HCT116 (cell line): ENCODE measurements around the gene SLC5A10. TPM values are rescaled to one million over a fixed set of nuclear protein-coding genes. Genes with fewer than 3 reads are reported as not detected.

Experiments
- ATAC-seq: fragments of 200-7000 bp; cut with Tn5 transposase; 2 replicates; pipeline ENCODE4 v1.9.1; 2020; ENCODE audit warnings: mild to moderate bottlenecking, moderate library complexity
- BruUV-seq: library from RNA; stranded (reverse); fragments of 400-500 nt; replicated peaks from 2 replicates; lab custom pipeline; 2021; lab: Mats Ljungman, UMichigan
- CTCF ChIA-PET: fragments of 300-600 bp; sonication (Branson Sonifier 250); formaldehyde crosslinking; loops from one replicate; lab custom pipeline; 2021; ENCODE audit warnings: antibody characterized with exemption; lab: Charles Lee
- POLR2A ChIA-PET: fragments of 300-600, 350-600 bp; sonication (Branson Sonifier 250); formaldehyde crosslinking; loops from one replicate; lab custom pipeline; 2021; ENCODE audit warnings: antibody characterized with exemption; lab: Charles Lee
- RAD21 ChIA-PET, 2 experiments: fragments of 300-600 bp; sonication (Branson Sonifier 250); formaldehyde crosslinking; loops; one replicate each; lab custom pipeline; 2023; ENCODE audit warnings: low total read pairs in 2 of 2; ENCODE audit not compliant: uncharacterized antibody in 2 of 2, unreplicated experiment in 2 of 2, low non-redundant PET in 1 of 2; lab: Charles Lee
- DNase-seq: peaks from one replicate; pipeline ENCODE4 v3.0.0-alpha.2; 2010; ENCODE audit warnings: low read depth, low spot score
- H2AFZ ChIP-seq: fragments of 200-600 bp; shearing (Covaris generic), sonication (generic); 2 replicates; pipeline ENCODE4 v1.6.1; 2017; ENCODE audit warnings: low read depth, mixed run types, mixed read lengths, antibody characterized with exemption, low read length; ENCODE audit not compliant: poor library complexity, severe bottlenecking
- H3K27ac ChIP-seq: 2 replicates; pipeline ENCODE4 v1.5.1; 2012; ENCODE audit warnings: low read depth, low read length
- H3K27me3 ChIP-seq: fragments of 200-600 bp; sonication (generic); 2 replicates; pipeline ENCODE4 v1.6.1; 2016; ENCODE audit warnings: mixed run types, low read length, mixed read lengths; ENCODE audit not compliant: insufficient read depth
- H3K36me3 ChIP-seq, 2 experiments: fragments of 200-500 bp in 1 of 2; fragments of 200-600 bp in 1 of 2; sonication (Bioruptor generic) in 1 of 2; sonication (generic) in 1 of 2; 2 replicates each; pipeline versions ENCODE4 v1.5.1 to v1.6.1; 2014 to 2016; ENCODE audit warnings: low read length in 2 of 2, inconsistent platforms in 1 of 2, mixed read lengths in 1 of 2, mixed run types in 1 of 2; ENCODE audit not compliant: insufficient read depth in 2 of 2, control insufficient read depth in 1 of 2
- H3K4me1 ChIP-seq, 2 experiments: fragments of 200-600 bp in 1 of 2; sonication (generic) in 1 of 2; 2 replicates each; pipeline versions ENCODE4 v1.5.1 to v1.6.1; 2012 to 2017; ENCODE audit warnings: low read length in 2 of 2, inconsistent platforms in 1 of 2, mild to moderate bottlenecking in 1 of 2, mixed read lengths in 1 of 2, mixed run types in 1 of 2, moderate library complexity in 1 of 2; ENCODE audit not compliant: insufficient read depth in 2 of 2, control insufficient read depth in 1 of 2
- H3K4me2 ChIP-seq: fragments of 200-600 bp; sonication (generic); 2 replicates; pipeline ENCODE4 v1.6.1; 2017; ENCODE audit warnings: mixed run types, low read length, mixed read lengths
- H3K4me3 ChIP-seq, 2 experiments: fragments of 200-600 bp in 1 of 2; sonication (generic) in 1 of 2; replicated peaks in 1 of 2; 2 replicates each; pipeline ENCODE4 v1.5.1; 2011 to 2016; ENCODE audit warnings: low read length in 2 of 2, control low read depth in 1 of 2, low read depth in 1 of 2, mild to moderate bottlenecking in 1 of 2, mixed read lengths in 1 of 2, mixed run types in 1 of 2
- H3K79me2 ChIP-seq: fragments of 200-600 bp; sonication (generic); 2 replicates; pipeline ENCODE4 v1.6.1; 2017; ENCODE audit warnings: mild to moderate bottlenecking, mixed run types, low read length, moderate library complexity, mixed read lengths; ENCODE audit not compliant: insufficient read depth
- H3K9ac ChIP-seq: fragments of 200-600 bp; sonication (generic); 2 replicates; pipeline ENCODE4 v1.6.1; 2016; ENCODE audit warnings: low read length, mixed read lengths
- H3K9me2 ChIP-seq: fragments of 200-600 bp; sonication (generic), shearing (Covaris generic); 2 replicates; pipeline ENCODE4 v1.6.1; 2017; ENCODE audit warnings: mixed run types, mild to moderate bottlenecking, moderate library complexity; ENCODE audit not compliant: insufficient read depth
- H3K9me3 ChIP-seq, 2 experiments: fragments of 200-500 bp in 1 of 2; fragments of 200-600 bp in 1 of 2; sonication (Bioruptor generic) in 1 of 2; sonication (generic) in 1 of 2; 2 replicates each; pipeline ENCODE4 v1.6.1; 2014 to 2017; ENCODE audit warnings: low read length in 2 of 2, mixed read lengths in 2 of 2, inconsistent platforms in 1 of 2, low read depth in 1 of 2, mild to moderate bottlenecking in 1 of 2, mixed run types in 1 of 2, moderate library complexity in 1 of 2; ENCODE audit not compliant: control insufficient read depth in 1 of 2, insufficient read depth in 1 of 2
- H4K20me1 ChIP-seq: fragments of 200-600 bp; sonication (generic), shearing (Covaris generic); 2 replicates; pipeline ENCODE4 v1.6.1; 2017; ENCODE audit warnings: mixed run types, mild to moderate bottlenecking, moderate library complexity; ENCODE audit not compliant: insufficient read depth
- CEBPB ChIP-seq: IDR thresholded peaks from 2 replicates; pipeline ENCODE4 v1.6.1; 2012; ENCODE audit warnings: low read depth
- EGR1 ChIP-seq: IDR thresholded peaks from 2 replicates; pipeline ENCODE4 v1.6.1; 2012; ENCODE audit warnings: low read depth
- ELF1 ChIP-seq: IDR thresholded peaks from 2 replicates; pipeline ENCODE4 v1.6.1; 2012; ENCODE audit warnings: low read depth, borderline replicate concordance
- EZH2 ChIP-seq: fragments of 200-600 bp; sonication (generic); IDR thresholded peaks from 2 replicates; pipeline ENCODE4 v1.6.1; 2017; ENCODE audit warnings: antibody characterized with exemption, mixed run types
- EZH2phosphoT487 ChIP-seq: fragments of 200-600 bp; IDR thresholded peaks from 2 replicates; pipeline ENCODE4 v1.6.1; 2018; ENCODE audit warnings: antibody characterized with exemption, borderline replicate concordance
- FOSL1 ChIP-seq: IDR thresholded peaks from 2 replicates; pipeline ENCODE4 v1.6.1; 2012; ENCODE audit warnings: low read depth
- POLR2A ChIP-seq: IDR thresholded peaks from 2 replicates; pipeline ENCODE4 v1.7.0; 2011; ENCODE audit warnings: borderline replicate concordance; ENCODE audit not compliant: insufficient read depth, insufficient read length; ENCODE audit errors: extremely low read depth
- RAD21 ChIP-seq: IDR thresholded peaks from 2 replicates; pipeline ENCODE4 v1.6.1; 2012; ENCODE audit warnings: low read depth, mild to moderate bottlenecking
- SIN3A ChIP-seq: IDR thresholded peaks from 2 replicates; pipeline ENCODE4 v1.6.1; 2012; ENCODE audit warnings: low read depth
- SP1 ChIP-seq: IDR thresholded peaks from 2 replicates; pipeline ENCODE4 v1.6.1; 2012; ENCODE audit warnings: low read depth
- SRF ChIP-seq: IDR thresholded peaks from 2 replicates; pipeline ENCODE4 v1.6.1; 2012; ENCODE audit warnings: low read depth
- TCF7L2 ChIP-seq: IDR thresholded peaks from 2 replicates; pipeline ENCODE4 v1.7.0; 2011; ENCODE audit warnings: borderline replicate concordance, inconsistent platforms; ENCODE audit not compliant: insufficient read depth, insufficient read length; ENCODE audit errors: extremely low read depth
- YY1 ChIP-seq: IDR thresholded peaks from 2 replicates; pipeline ENCODE4 v1.6.1; 2011; ENCODE audit warnings: low read length, low read depth, moderate library complexity, mild to moderate bottlenecking; ENCODE audit not compliant: insufficient replicate concordance; ENCODE audit errors: extremely low read depth
- ZFX ChIP-seq: fragments of 450-650 bp; IDR thresholded peaks from 2 replicates; pipeline ENCODE4 v1.6.1; 2017
- ZNF274 ChIP-seq: fragments of 200-500 bp; sonication (Bioruptor generic); IDR thresholded peaks from 2 replicates; pipeline ENCODE4 v1.6.1; 2014; ENCODE audit warnings: mild to moderate bottlenecking, low read depth, low read length, inconsistent platforms
- intact Hi-C: fragments of 100-400 bp; cut with micrococcal nuclease; formaldehyde crosslinking; loops from 2 replicates; pipeline ENCODE4 v1.10.0; 2022
- total RNA-seq: library from RNA; stranded (reverse); gene quantifications from one replicate; pipeline ENCODE4 v1.2.1, GENCODE V29; 2021; ENCODE audit not compliant: unreplicated experiment
- TF ChIP-seq, protein P1 (sequence below): IDR thresholded peaks from 2 replicates; pipeline ENCODE4 v1.6.1; 2011; ENCODE audit warnings: mild to moderate bottlenecking, low read length, moderate library complexity; ENCODE audit not compliant: insufficient replicate concordance; ENCODE audit errors: extremely low read depth
- TF ChIP-seq, protein P2 (sequence below), 3 experiments: fragments of 200-600 bp in 1 of 3; sonication (generic) in 1 of 3; IDR thresholded peaks in 2 of 3; conservative IDR thresholded peaks in 1 of 3; 2 replicates each; pipeline ENCODE4 v1.5.1; 2012 to 2017; ENCODE audit warnings: low read depth in 2 of 3, low read length in 2 of 3, antibody characterized with exemption in 1 of 3, borderline replicate concordance in 1 of 3, control low read depth in 1 of 3, mild to moderate bottlenecking in 1 of 3, mixed read lengths in 1 of 3, mixed run types in 1 of 3, moderate library complexity in 1 of 3; ENCODE audit not compliant: insufficient read depth in 1 of 3
- TF ChIP-seq, protein P3 (sequence below): IDR thresholded peaks from 2 replicates; pipeline ENCODE4 v1.6.1; 2012
- TF ChIP-seq, protein P4 (sequence below): IDR thresholded peaks from 2 replicates; pipeline ENCODE4 v1.6.1; 2012; ENCODE audit warnings: low read depth

SLC5A10 gene
- total RNA-seq, 1 experiment from 2014 or later, result not detected

- DNase-seq, result no peak
- H3K9me2 ChIP-seq, result no peaks in the 10 kb centered on the region
- no peaks in the 10 kb centered on the region for H3K27me3 ChIP-seq
- no peaks in the 10 kb centered on the region for H4K20me1 ChIP-seq
- no peak overlapping the region for H3K9ac ChIP-seq
- no peaks in the 10 kb centered on the region for H3K36me3 ChIP-seq
- H3K4me1 ChIP-seq, result no peaks in the 10 kb centered on the region
- ChIA-PET RAD21 (no interaction called here), CTCF (no interaction called here), POLR2A (no interaction called here)
- BruUV-seq, result no TSS peak
- ATAC-seq, result no peak
- intact Hi-C loops, result no loop called here
- H2AFZ ChIP-seq, result no peak overlapping the region
- H3K4me2 ChIP-seq, result no peak overlapping the region
- TF ChIP-seq ELF1, result no peak
- no peak for TF ChIP-seq ZNF274
- no peak for TF ChIP-seq TCF7L2
- TF ChIP-seq ZFX, result no peak
- TF ChIP-seq, protein P1, sequence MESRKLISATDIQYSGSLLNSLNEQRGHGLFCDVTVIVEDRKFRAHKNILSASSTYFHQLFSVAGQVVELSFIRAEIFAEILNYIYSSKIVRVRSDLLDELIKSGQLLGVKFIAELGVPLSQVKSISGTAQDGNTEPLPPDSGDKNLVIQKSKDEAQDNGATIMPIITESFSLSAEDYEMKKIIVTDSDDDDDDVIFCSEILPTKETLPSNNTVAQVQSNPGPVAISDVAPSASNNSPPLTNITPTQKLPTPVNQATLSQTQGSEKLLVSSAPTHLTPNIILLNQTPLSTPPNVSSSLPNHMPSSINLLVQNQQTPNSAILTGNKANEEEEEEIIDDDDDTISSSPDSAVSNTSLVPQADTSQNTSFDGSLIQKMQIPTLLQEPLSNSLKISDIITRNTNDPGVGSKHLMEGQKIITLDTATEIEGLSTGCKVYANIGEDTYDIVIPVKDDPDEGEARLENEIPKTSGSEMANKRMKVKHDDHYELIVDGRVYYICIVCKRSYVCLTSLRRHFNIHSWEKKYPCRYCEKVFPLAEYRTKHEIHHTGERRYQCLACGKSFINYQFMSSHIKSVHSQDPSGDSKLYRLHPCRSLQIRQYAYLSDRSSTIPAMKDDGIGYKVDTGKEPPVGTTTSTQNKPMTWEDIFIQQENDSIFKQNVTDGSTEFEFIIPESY, result no peak
- TF ChIP-seq SIN3A, result no peak
- no peak for TF ChIP-seq EZH2phosphoT487
- TF ChIP-seq YY1, result no peak
- TF ChIP-seq, protein P2, sequence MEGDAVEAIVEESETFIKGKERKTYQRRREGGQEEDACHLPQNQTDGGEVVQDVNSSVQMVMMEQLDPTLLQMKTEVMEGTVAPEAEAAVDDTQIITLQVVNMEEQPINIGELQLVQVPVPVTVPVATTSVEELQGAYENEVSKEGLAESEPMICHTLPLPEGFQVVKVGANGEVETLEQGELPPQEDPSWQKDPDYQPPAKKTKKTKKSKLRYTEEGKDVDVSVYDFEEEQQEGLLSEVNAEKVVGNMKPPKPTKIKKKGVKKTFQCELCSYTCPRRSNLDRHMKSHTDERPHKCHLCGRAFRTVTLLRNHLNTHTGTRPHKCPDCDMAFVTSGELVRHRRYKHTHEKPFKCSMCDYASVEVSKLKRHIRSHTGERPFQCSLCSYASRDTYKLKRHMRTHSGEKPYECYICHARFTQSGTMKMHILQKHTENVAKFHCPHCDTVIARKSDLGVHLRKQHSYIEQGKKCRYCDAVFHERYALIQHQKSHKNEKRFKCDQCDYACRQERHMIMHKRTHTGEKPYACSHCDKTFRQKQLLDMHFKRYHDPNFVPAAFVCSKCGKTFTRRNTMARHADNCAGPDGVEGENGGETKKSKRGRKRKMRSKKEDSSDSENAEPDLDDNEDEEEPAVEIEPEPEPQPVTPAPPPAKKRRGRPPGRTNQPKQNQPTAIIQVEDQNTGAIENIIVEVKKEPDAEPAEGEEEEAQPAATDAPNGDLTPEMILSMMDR (IDR thresholded peaks at IDR 0.05 in 2 of 3, conservative IDR thresholded peaks at IDR 0.05 in 1 of 3; ENCODE audit: borderline replicate concordance in 1 of 3, insufficient read depth in 1 of 3, low read depth in 2 of 3, low read length in 2 of 3), result no peak
- TF ChIP-seq CEBPB, result no peak
- TF ChIP-seq, protein P3, sequence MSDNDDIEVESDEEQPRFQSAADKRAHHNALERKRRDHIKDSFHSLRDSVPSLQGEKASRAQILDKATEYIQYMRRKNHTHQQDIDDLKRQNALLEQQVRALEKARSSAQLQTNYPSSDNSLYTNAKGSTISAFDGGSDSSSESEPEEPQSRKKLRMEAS, result no peak
- TF ChIP-seq EZH2, result no peak
- TF ChIP-seq FOSL1, result no peak
- TF ChIP-seq RAD21, result no peak
- TF ChIP-seq SRF, result no peak
- TF ChIP-seq EGR1, result no peak
- TF ChIP-seq POLR2A, result no peak
- TF ChIP-seq SP1, result no peak
- TF ChIP-seq, protein P4, sequence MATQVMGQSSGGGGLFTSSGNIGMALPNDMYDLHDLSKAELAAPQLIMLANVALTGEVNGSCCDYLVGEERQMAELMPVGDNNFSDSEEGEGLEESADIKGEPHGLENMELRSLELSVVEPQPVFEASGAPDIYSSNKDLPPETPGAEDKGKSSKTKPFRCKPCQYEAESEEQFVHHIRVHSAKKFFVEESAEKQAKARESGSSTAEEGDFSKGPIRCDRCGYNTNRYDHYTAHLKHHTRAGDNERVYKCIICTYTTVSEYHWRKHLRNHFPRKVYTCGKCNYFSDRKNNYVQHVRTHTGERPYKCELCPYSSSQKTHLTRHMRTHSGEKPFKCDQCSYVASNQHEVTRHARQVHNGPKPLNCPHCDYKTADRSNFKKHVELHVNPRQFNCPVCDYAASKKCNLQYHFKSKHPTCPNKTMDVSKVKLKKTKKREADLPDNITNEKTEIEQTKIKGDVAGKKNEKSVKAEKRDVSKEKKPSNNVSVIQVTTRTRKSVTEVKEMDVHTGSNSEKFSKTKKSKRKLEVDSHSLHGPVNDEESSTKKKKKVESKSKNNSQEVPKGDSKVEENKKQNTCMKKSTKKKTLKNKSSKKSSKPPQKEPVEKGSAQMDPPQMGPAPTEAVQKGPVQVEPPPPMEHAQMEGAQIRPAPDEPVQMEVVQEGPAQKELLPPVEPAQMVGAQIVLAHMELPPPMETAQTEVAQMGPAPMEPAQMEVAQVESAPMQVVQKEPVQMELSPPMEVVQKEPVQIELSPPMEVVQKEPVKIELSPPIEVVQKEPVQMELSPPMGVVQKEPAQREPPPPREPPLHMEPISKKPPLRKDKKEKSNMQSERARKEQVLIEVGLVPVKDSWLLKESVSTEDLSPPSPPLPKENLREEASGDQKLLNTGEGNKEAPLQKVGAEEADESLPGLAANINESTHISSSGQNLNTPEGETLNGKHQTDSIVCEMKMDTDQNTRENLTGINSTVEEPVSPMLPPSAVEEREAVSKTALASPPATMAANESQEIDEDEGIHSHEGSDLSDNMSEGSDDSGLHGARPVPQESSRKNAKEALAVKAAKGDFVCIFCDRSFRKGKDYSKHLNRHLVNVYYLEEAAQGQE, result no peak
- H3K4me3 ChIP-seq, result no peak overlapping the region
- H3K27ac ChIP-seq, result no peak overlapping the region
- no peaks in the 10 kb centered on the region for H3K9me3 ChIP-seq
- H3K79me2 ChIP-seq, result no peaks in the 10 kb centered on the region
These were observed 4.1 kb upstream of the SLC5A10 start for GRCh38 chr17:18947866-18948265.
